Fibroblast of skin of left biceps (primary cell): ENCODE data around the gene TTC23.

Source experiments
- DNase-seq, 2 experiments: peaks; one replicate each; pipeline ENCODE4 v3.0.0-alpha.2; 2013; ENCODE audit warnings: low read depth in 2 of 2

The TTC23 gene

GRCh38 chr15:99137877-99138276 is 111.5 kb downstream of the TTC23 start:
- DNase-seq: no peak

DNA sequence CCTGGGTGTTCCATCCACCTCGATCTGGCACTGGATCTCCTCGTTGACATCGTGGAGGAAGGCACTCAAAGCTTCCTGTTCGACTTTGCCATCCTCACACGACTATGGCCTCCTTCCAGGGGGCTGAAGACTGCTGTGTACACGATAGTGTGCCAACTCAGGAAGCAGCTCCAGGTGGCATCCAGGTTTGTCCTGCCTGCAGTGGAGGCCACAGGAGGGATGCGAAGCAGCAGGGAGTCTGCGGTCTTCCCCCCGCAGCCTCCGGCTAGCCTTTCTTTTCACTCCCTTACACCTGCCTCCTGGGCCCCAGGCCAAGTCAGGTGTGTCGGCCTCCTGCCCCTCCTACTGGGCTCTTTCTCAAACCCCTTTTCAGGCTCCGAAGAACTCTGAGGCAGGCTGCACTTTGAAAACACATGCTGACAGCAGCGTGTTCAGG is 112.3 kb downstream of the TTC23 start:
- no peak for DNase-seq

GRCh38 chr15:99135194-99135593 is 114.2 kb downstream of the TTC23 start:
- DNase-seq: no peak

DNA sequence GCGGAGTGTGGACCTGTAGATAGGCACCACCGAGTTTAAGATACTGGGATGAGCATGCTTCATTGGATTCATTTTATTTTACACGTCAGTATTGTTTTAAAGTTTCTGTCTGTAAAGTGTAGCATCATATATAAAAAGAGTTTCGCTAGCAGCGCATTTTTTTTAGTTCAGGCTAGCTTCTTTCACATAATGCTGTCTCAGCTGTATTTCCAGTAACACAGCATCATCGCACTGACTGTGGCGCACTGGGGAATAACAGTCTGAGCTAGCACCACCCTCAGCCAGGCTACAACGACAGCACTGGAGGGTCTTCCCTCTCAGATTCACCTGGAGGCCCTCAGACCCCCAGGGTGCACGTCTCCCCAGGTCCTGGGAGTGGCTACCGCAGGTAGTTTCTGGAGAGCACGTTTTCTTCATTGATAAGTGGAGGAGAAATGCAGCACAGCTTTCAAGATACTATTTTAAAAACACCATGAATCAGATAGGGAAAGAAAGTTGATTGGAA is 115.0 kb downstream of the TTC23 start:
- DNase-seq: no peak

DNA sequence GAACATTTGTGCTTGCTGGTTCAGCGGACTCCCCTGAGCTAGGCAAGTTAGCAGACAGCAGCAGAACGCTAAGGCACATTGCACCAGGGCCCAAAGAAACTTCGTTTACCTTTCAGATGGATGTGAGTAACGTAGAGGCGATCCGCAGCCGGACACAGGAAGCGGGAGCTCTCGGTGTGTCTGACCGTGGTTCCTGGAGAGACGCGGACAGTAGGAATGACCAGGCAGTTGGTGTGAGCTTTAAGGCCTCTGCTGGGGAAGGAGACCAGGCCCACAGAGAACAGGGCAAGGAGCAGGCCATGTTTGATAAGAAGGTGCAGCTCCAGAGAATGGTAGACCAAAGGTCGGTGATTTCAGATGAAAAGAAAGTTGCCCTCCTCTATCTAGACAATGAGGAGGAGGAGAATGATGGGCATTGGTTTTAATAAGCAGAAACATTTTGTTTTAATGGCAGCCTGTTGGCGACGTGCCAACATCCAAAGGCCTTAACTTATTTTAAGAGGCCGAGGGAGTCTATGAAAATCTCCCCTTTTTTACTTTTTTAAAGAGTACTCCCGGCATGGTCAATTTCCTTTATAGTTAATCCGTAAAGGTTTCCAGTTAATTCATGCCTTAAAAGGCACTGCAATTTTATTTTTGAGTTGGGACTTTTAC is 116.6 kb downstream of the TTC23 start:
- DNase-seq: no peak

DNA sequence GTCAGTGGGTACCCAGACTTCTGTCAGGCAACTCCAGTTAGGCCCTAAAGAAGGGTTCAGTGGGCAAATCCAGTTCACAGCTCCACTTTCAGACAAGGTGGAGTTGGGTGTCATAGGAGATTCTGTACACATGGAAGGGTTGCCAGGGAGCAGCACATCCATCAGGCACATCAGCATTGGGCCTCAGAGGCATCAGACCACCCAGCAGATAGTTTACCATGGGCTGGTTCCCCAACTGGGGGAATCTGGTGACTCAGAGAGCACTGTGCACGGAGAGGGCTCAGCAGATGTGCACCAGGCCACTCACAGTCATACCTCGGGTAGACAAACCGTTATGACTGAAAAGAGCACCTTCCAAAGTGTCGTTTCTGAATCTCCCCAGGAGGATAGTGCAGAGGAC is 117.3 kb downstream of the TTC23 start:
- no peak for DNase-seq

GRCh38 chr15:99131441-99132023 is 117.8 kb downstream of the TTC23 start:
- DNase-seq: no peak

- no peak for DNase-seq
Observed at GRCh38 chr15:99130765-99131440, 118.5 kb downstream of the TTC23 start.

- DNase-seq: no peak
Observed at GRCh38 chr15:99130314-99130713, 119.1 kb downstream of the TTC23 start.

GRCh38 chr15:99129644-99130043 is 119.7 kb downstream of the TTC23 start:
- no peak for DNase-seq

GRCh38 chr15:99128411-99128810 is 121.0 kb downstream of the TTC23 start:
- DNase-seq: no peak

GRCh38 chr15:99127773-99128172 is 121.6 kb downstream of the TTC23 start:
- DNase-seq: no peak

GRCh38 chr15:99126930-99127329 is 122.5 kb downstream of the TTC23 start:
- no peak for DNase-seq

- DNase-seq: no peak
Observed at GRCh38 chr15:99126131-99126588, 123.2 kb downstream of the TTC23 start.

DNA sequence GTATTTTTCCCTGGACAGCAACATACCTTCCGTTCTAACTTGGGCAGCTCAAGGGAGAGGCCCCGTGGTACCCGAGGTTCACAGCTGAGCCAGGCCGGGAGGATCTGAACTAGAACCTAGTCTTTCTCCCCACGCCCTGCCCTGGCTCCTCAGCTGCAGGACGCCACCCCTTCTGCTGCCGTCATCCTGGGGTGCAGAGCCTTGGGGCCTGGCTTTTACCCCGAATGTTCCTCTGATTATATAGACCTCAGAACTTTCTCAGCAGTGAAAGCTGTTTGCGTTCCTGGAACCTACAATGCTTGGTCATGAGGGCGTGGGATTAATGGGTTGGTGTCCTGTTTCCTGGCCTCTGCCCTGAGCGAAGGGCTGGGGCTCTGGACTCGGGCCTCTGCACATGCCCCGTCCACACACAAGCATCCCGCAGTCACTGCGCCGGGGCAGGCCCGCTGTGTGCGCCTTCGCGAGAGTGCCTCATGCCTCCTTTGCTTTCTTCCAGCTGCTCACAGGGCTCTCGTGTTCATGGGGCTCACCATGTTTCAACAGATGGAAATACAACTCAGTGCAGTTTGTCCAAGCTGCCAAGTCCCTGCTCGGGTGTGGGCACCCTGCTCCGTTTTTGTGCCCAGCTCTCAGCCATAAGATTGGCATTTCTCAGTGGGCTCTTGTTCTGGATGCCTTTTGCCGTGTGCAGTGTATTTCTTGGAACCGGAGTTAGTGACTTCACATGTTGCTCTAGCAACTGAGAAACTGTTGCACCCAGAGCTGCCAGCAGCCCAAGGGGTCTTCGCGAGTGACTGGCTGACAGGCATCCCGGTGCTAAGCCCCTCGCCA is 124.1 kb downstream of the TTC23 start:
- no peak for DNase-seq

DNA sequence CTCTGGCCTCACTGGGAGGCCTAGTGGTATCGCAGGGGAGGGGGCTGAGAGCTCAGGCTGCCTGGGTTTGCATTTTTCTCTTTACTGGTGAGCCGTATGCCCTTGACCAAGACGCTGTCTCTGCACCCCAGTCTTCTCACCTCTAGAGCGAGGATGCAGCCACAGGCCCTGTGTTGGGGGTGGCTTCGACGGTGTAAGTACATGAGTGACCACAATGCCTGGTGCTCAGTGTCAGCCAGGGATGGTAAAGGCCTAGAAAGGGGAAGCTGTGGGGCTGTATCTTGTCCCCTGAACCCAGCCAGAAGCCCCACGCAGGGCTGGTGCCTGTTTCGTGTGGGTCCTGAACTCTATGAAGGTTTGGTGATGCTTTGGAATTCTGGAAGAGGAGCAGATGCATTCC is 124.7 kb downstream of the TTC23 start:
- DNase-seq: no peak

- peak; percentile 88 to 91 for DNase-seq
Observed at GRCh38 chr15:99123713-99124451, 125.5 kb downstream of the TTC23 start.

DNA sequence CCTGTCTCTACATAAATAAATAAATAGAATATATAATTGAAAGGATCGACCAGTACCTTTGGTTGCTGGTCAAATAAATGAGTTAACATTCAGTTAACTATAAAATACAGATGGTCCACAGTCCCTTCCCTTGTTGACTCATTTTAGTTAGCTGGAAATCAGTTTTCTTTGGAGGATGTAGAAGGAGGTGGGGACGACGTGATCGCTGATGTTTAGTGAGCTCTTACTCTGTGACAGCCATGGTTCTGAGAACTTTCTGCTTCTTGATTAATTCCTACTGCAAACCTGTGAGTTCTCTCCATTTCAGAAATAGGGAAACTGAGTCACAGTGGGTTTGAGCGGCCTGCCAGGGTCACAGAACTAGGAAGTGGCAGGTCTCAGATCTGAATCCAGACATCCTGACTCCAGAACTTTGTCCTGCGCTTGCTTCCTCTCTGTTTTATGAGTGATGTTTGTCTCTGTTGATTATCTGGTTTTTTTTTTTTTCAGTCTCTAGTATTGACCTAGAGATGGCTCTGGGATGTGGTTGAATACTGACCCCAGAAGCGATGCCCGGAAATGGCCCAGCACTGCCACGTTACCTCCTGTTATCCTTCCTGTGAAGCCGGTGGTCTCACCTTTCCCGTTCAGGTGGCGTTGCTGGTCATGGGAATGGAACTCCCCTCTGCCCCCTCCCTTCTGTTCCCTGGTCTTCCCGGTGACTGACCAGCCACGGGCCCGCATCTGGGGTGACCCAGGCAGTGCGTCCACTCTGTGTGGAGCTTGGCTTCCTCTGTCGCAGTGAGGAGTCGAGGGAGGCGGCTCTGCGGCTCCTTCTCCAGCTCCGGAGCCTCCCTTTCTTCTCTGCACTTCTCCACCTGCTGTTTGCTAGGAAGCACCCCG is 126.3 kb downstream of the TTC23 start:
- no peak for DNase-seq

DNA sequence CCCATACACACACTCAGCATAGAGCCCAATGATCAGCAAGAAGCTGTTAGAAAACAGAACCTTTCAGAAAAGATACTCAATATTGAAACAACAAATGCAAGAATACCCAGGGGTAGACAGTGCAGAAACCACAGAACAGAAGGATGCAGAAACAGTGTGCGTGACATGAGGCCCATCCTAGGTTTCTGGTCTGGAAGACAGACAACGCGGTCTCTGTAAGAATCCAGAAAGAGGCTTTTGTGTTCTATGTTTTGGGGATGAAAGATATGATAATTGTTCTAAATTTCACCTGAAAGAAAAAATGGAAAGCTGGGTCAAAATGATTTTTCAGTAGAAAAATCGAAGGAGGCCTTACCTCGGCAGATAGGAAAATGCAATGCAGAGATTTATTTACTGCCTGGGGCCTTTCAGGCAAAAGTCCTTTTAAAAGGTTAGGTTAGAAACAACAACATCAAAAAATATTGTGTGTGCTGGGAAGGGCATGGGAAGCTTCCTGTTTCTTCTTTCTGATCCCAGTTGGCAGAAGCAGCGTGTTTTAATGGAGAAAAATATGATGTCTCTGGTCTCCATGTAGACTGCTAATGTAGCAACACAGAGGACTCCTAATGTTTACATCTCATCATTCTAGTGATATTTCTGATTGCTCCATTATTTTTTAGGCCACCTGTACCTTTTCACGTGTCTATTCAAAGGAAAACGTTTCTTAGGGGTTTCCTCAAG is 127.5 kb downstream of the TTC23 start:
- DNase-seq: no peak

GRCh38 chr15:99121207-99121606 is 128.2 kb downstream of the TTC23 start:
- DNase-seq: no peak
